GM12878 (cell line): ENCODE results near the gene KRT79. TPM values are rescaled to one million over a fixed set of nuclear protein-coding genes. Genes with fewer than 3 reads are reported as not detected.
A peak's percentile ranks its signal among the peaks of the same experiment; 100 is the strongest.

Experiments
- ATAC-seq: fragments of 200-7000 bp; cut with Tn5 transposase; 3 replicates; pipeline ENCODE4 v1.9.1; 2020; ENCODE audit warnings: mild to moderate bottlenecking, moderate library complexity
- BruUV-seq: library from RNA; stranded (reverse); fragments of 400-500 nt; replicated peaks from 2 replicates; lab custom pipeline; 2021; lab: Mats Ljungman, UMichigan
- CTCF ChIA-PET: fragments of 300-600 bp; sonication (Branson Sonifier 250); formaldehyde crosslinking; extraction: SDS; loops from one replicate; lab custom pipeline; 2021; ENCODE audit warnings: inconsistent platforms; lab: Yijun Ruan, JAX
- POLR2A ChIA-PET: fragments of 350-600 bp; formaldehyde crosslinking; extraction: SDS; loops from one replicate; lab custom pipeline; 2021; ENCODE audit warnings: inconsistent platforms; lab: Charles Lee
- RAD21 ChIA-PET: fragments of 300-600 bp; sonication (Branson Sonifier 250); formaldehyde crosslinking; loops from one replicate; lab custom pipeline; 2023; ENCODE audit warnings: antibody characterized with exemption; ENCODE audit not compliant: unreplicated experiment; lab: Charles Lee
- SMC1A ChIA-PET: fragments of 300-600 bp; sonication (Branson Sonifier 250); formaldehyde crosslinking; loops from one replicate; lab custom pipeline; 2023; ENCODE audit not compliant: unreplicated experiment, uncharacterized antibody; lab: Charles Lee
- DNase-seq: peaks from one replicate; pipeline ENCODE4 v3.0.0-alpha.2; 2011; ENCODE audit warnings: low read depth, low spot score
- FAIRE-seq: peaks from 3 replicates; lab custom pipeline; 2011; peaks lifted over from hg19 to GRCh38; lab: Jason Lieb, UNC
- H2AFZ ChIP-seq: 2 replicates; pipeline ENCODE4 v1.6.0; 2011; ENCODE audit warnings: low read depth, low read length, control low read depth; ENCODE audit not compliant: control insufficient read depth
- H3K27ac ChIP-seq: 2 replicates; pipeline ENCODE4 v1.5.1; 2011; ENCODE audit warnings: control low read depth; ENCODE audit not compliant: control insufficient read depth, insufficient read depth
- H3K27me3 ChIP-seq, 2 experiments: replicated peaks in 1 of 2; 2 replicates each; pipeline versions ENCODE4 v1.6.0 to v1.6.1; 2011; ENCODE audit warnings: low read length in 1 of 2; ENCODE audit not compliant: control insufficient read depth in 2 of 2, insufficient read depth in 2 of 2
- H3K36me3 ChIP-seq, 2 experiments: 2 replicates each; pipeline ENCODE4 v1.5.1; 2011; ENCODE audit warnings: low read length in 1 of 2; ENCODE audit not compliant: control insufficient read depth in 2 of 2, insufficient read depth in 2 of 2
- H3K4me1 ChIP-seq: 2 replicates; pipeline ENCODE4 v1.6.1; 2011; ENCODE audit warnings: mild to moderate bottlenecking, low read length, moderate library complexity, mixed read lengths; ENCODE audit not compliant: control insufficient read depth, insufficient read depth
- H3K4me2 ChIP-seq: 2 replicates; pipeline ENCODE4 v1.6.0; 2011; ENCODE audit warnings: control low read depth; ENCODE audit not compliant: control insufficient read depth, insufficient read depth
- H3K4me3 ChIP-seq: fragments of 200-600 bp; sonication (generic); 2 replicates; pipeline ENCODE4 v1.5.1; 2016
- H3K79me2 ChIP-seq: 2 replicates; pipeline ENCODE4 v1.6.0; 2011; ENCODE audit warnings: low read length; ENCODE audit not compliant: control insufficient read depth, insufficient read depth
- H3K9ac ChIP-seq: 2 replicates; pipeline ENCODE4 v1.8.0; 2011; ENCODE audit warnings: low read length, control low read depth, mixed read lengths; ENCODE audit not compliant: control insufficient read depth, insufficient read depth
- H3K9me3 ChIP-seq: replicated peaks from 3 replicates; pipeline ENCODE4 v1.5.1; 2011; ENCODE audit warnings: mild to moderate bottlenecking, low read length; ENCODE audit not compliant: control insufficient read depth, insufficient read depth
- H4K20me1 ChIP-seq: 2 replicates; pipeline ENCODE4 v1.6.0; 2011; ENCODE audit not compliant: control insufficient read depth, insufficient read depth
- BHLHE40 ChIP-seq, 2 experiments: fragments of 450-650 bp in 1 of 2; IDR thresholded peaks; 2 replicates each; pipeline ENCODE4 v1.6.1; 2011 to 2017; ENCODE audit warnings: low read depth in 2 of 2, borderline replicate concordance in 1 of 2, improper control_type of control experiment in 1 of 2, low read length in 1 of 2, mild to moderate bottlenecking in 1 of 2
- RAD21 ChIP-seq: IDR thresholded peaks from 2 replicates; pipeline ENCODE4 v1.6.1; 2011; ENCODE audit warnings: mild to moderate bottlenecking, low read depth, low read length, moderate library complexity; ENCODE audit not compliant: insufficient read depth
- SMC3 ChIP-seq: IDR thresholded peaks from 2 replicates; pipeline ENCODE4 v1.6.1; 2011; ENCODE audit warnings: low read length, improper control_type of control experiment, borderline replicate concordance
- WGBS: methylation state at CpG from one replicate; pipeline ENCODE4 v1.1.6; 2016; ENCODE audit warnings: low lambda C conversion rate; ENCODE audit not compliant: insufficient replicate concordance, insufficient coverage; ENCODE audit errors: missing lambda C conversion rate; 5-methylcytosine and 5-hydroxymethylcytosine counted together
- in situ Hi-C: fragments of 300-500 bp; cut with MboI; formaldehyde crosslinking; loops from 9 replicates; pipeline ENCODE4 v1.14.3; 2018; ENCODE audit warnings: mixed read lengths
- intact Hi-C: fragments of 100-400 bp; cut with micrococcal nuclease; formaldehyde crosslinking; loops from one replicate; pipeline ENCODE4 v1.14.2; 2022; ENCODE audit not compliant: unreplicated experiment
- polyA plus RNA-seq, 11 experiments: library from polyadenylated mRNA; depleted of rRNA in 4 of 11; unstranded in 6 of 11; stranded (reverse) in 5 of 11; fragments of >200 nt; fragmentation: Nextera tagmentation in 4 of 11; fragmentation: Illumina TruSeq in 1 of 11; extraction: Ambion mirVana in 4 of 11; extraction: Trizol in 1 of 11; gene quantifications; 1 replicate in 1 of 11; 2 replicates in 10 of 11; pipeline versions ENCODE4 v1.2.1 to v1.2.3, GENCODE V29; 2011 to 2016; ENCODE audit warnings: inconsistent platforms in 2 of 11, missing spikeins in 2 of 11, low read depth in 1 of 11
- total RNA-seq, 4 experiments: library from RNA; depleted of rRNA in 3 of 4; stranded (reverse); fragments of >200 nt in 3 of 4; fragmentation: Illumina TruSeq in 1 of 4; extraction: Trizol in 1 of 4; gene quantifications; 2 replicates each; pipeline versions ENCODE4 v1.2.1 to v1.2.3, GENCODE V29; 2013 to 2021
- TF ChIP-seq, protein P1 (sequence below), 3 experiments: IDR thresholded peaks in 2 of 3; conservative IDR thresholded peaks in 1 of 3; 2 replicates each; pipeline ENCODE4 v1.5.1; 2011; ENCODE audit warnings: low read depth in 3 of 3, low read length in 3 of 3, mild to moderate bottlenecking in 3 of 3, control low read depth in 2 of 3, moderate library complexity in 2 of 3, inconsistent platforms in 1 of 3, mixed read lengths in 1 of 3; ENCODE audit not compliant: control insufficient read depth in 2 of 3, insufficient read depth in 1 of 3; ENCODE audit errors: extremely low read depth in 1 of 3
- TF ChIP-seq, protein P2 (sequence below): IDR thresholded peaks from 2 replicates; pipeline ENCODE4 v1.6.1; 2011; ENCODE audit warnings: low read depth, mild to moderate bottlenecking, low read length, moderate library complexity, borderline replicate concordance; ENCODE audit errors: extremely low read depth

Gene KRT79
- total and polyA plus RNA-seq, 10 of the 15 experiments (the other 5 are each of a cell fraction or from before 2014, with no cell fraction given), result 0.03 to 0.09 (median 0.07) TPM; not detected in 7

DNA sequence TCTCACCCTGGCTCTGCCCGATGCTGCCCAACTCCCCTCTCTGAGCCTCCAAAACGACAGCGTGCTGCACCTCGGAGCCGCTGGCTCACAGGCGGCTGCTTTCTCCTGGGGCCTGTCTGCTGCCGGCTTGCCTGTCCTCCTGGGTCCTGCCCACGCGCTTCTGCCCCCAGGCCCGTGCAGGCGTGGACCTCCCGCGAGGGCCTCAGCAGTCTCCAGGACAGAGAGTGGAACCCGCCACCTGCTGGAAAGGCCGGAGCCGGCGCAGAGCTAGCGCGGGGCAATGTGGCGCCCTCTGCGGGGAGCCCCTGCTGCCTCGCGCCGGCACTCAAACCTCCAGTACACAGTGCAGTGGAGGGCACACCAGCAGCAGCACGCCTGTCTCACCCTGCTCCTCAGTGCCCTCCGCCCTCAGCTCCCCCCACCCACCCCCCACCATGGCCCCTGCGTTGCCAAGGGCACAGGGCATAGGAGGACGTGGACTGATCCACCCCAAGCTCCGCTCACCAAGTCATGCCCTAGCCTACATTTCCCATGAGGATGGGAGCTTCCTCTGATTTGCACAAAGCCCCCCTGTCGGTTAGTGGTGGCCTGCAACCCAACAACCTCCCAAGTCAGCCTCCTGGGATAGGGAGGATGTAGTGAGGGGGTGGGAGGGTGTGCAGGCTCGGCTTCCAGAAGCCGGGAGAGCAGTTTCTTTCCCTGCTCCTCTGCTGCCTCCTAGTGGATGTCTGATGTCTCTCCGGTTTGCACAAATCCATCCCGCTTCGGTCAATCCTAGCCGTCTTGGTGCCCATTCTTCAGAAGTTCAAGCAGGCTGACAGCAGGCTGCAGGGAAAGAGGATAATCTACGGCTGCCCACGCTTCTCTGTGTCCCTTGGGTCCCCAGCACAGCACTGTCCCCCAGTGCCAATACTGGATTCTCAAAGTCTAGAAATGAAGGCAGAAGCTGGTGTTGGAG lies 45.6 kb upstream of the KRT79 start:
- in situ Hi-C loops, result loop anchor here (5.0 kb wide), 1 partner anchor 497 kb away; no protein-coding TSS in a partner anchor
- no peaks in the 10 kb centered on the region for H3K9me3 ChIP-seq
- H3K27ac ChIP-seq, result no peak overlapping the region
- no peaks in the 10 kb centered on the region for H4K20me1 ChIP-seq
- intact Hi-C loops, result loop anchor here (1.0 to 5.0 kb wide), 3 partner anchors 296 to 722 kb away; no protein-coding TSS in a partner anchor
- RAD21 ChIA-PET, result interaction anchor here (0.7 to 1.6 kb wide), 10 partner anchors 8 to 723 kb away, joined by 3 to 5 read pairs (median 3); no protein-coding TSS in a partner anchor
- no peaks in the 10 kb centered on the region for H3K36me3 ChIP-seq
- TF ChIP-seq RAD21 (peak; percentile 67), SMC3 (peak; percentile 60), BHLHE40 (IDR thresholded peaks at IDR 0.05; ENCODE audit: borderline replicate concordance in 1 of 2, low read depth in 2 of 2, low read length in 1 of 2) (peak in 1 of 2 experiments; percentile 48; a peak in 1 of 4 replicates)
- TF ChIP-seq, protein P1, sequence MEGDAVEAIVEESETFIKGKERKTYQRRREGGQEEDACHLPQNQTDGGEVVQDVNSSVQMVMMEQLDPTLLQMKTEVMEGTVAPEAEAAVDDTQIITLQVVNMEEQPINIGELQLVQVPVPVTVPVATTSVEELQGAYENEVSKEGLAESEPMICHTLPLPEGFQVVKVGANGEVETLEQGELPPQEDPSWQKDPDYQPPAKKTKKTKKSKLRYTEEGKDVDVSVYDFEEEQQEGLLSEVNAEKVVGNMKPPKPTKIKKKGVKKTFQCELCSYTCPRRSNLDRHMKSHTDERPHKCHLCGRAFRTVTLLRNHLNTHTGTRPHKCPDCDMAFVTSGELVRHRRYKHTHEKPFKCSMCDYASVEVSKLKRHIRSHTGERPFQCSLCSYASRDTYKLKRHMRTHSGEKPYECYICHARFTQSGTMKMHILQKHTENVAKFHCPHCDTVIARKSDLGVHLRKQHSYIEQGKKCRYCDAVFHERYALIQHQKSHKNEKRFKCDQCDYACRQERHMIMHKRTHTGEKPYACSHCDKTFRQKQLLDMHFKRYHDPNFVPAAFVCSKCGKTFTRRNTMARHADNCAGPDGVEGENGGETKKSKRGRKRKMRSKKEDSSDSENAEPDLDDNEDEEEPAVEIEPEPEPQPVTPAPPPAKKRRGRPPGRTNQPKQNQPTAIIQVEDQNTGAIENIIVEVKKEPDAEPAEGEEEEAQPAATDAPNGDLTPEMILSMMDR (IDR thresholded peaks at IDR 0.05 in 2 of 3, conservative IDR thresholded peaks at IDR 0.05 in 1 of 3; ENCODE audit: control insufficient read depth in 2 of 3, extremely low read depth in 1 of 3, insufficient read depth in 1 of 3, low read depth in 3 of 3, low read length in 3 of 3), result peak; percentile 73 to 89 (median 84)
- TF ChIP-seq, protein P2, sequence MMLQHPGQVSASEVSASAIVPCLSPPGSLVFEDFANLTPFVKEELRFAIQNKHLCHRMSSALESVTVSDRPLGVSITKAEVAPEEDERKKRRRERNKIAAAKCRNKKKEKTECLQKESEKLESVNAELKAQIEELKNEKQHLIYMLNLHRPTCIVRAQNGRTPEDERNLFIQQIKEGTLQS, result no peak
- H3K9ac ChIP-seq, result no peak overlapping the region
- 2% methylated on average over 37 of the region's 38 CpGs for WGBS
- ATAC-seq (peak; percentile 98), FAIRE-seq (peak; percentile 92), DNase-seq (no peak)
- H3K79me2 ChIP-seq, result no peaks in the 10 kb centered on the region
- CTCF ChIA-PET, result interaction anchor here (0.6 to 14.7 kb wide), 33 partner anchors 9 to 859 kb away, joined by 3 to 418 read pairs (median 4); no protein-coding TSS in a partner anchor
- H3K27me3 ChIP-seq, result no peaks in the 10 kb centered on the region; a peak in 2 of 4 replicates
- H3K4me1 ChIP-seq, result no peaks in the 10 kb centered on the region
- SMC1A ChIA-PET, result interaction anchor here (0.9 to 1.5 kb wide), 7 partner anchors 51 to 507 kb away, joined by 3 read pairs; no protein-coding TSS in a partner anchor
- BruUV-seq, result no TSS peak
- H3K4me3 ChIP-seq, result no peak overlapping the region
- peak overlapping the region; percentile 45; the same call in 1 of the 2 replicates for H3K4me2 ChIP-seq
- POLR2A ChIA-PET, result no interaction called here
- H2AFZ ChIP-seq, result peak overlapping the region; percentile 41; the same call in 1 of the 2 replicates
